Stomach (tissue), 4 donors: ENCODE data around the gene ARID1B.

ENCODE experiments used
- EP300 ChIP-seq: sonication (generic); formaldehyde crosslinking; IDR thresholded peaks from one replicate; pipeline ENCODE4 v1.6.1; 2017; ENCODE audit warnings: antibody characterized with exemption
- TF ChIP-seq, protein P1 (sequence below), 7 experiments: fragments of 450-650 bp in 4 of 7; fragments of 200-600 bp in 3 of 7; sonication (generic) in 3 of 7; IDR thresholded peaks; one replicate each; pipeline ENCODE4 v1.5.1; 2016 to 2019; ENCODE audit warnings: antibody characterized with exemption in 7 of 7, control low read depth in 2 of 7, mild to moderate bottlenecking in 1 of 7

GRCh38 chr6:157019733-157020132 lies 242.6 kb downstream of the ARID1B start:
- TF ChIP-seq, protein P1, sequence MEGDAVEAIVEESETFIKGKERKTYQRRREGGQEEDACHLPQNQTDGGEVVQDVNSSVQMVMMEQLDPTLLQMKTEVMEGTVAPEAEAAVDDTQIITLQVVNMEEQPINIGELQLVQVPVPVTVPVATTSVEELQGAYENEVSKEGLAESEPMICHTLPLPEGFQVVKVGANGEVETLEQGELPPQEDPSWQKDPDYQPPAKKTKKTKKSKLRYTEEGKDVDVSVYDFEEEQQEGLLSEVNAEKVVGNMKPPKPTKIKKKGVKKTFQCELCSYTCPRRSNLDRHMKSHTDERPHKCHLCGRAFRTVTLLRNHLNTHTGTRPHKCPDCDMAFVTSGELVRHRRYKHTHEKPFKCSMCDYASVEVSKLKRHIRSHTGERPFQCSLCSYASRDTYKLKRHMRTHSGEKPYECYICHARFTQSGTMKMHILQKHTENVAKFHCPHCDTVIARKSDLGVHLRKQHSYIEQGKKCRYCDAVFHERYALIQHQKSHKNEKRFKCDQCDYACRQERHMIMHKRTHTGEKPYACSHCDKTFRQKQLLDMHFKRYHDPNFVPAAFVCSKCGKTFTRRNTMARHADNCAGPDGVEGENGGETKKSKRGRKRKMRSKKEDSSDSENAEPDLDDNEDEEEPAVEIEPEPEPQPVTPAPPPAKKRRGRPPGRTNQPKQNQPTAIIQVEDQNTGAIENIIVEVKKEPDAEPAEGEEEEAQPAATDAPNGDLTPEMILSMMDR (IDR thresholded peaks at IDR 0.05) = no peak
- TF ChIP-seq EP300 = no peak
